Natural killer cell (primary cell): ENCODE measurements around the gene MAPK7. TPM values are rescaled to one million over a fixed set of nuclear protein-coding genes. Genes with fewer than 3 reads are reported as not detected.

ENCODE experiments used
- ATAC-seq, 3 donors: fragments of 150-1000 bp in 2 of 3; fragments of 200-7000 bp in 1 of 3; cut with Tn5 transposase; 1 replicate in 1 of 3; 2 replicates in 2 of 3; pipeline ENCODE4 v1.10.0; 2021; ENCODE audit warnings: mild to moderate bottlenecking in 2 of 3, moderate library complexity in 2 of 3
- DNase-seq, 2 donors: peaks; one replicate each; pipeline versions ENCODE4 v3.0.0 to v3.0.0-alpha.2; 2013 to 2021; ENCODE audit warnings: mixed read lengths in 1 of 2
- H3K27ac ChIP-seq: one replicate; pipeline ENCODE4 v1.5.1; 2013; ENCODE audit warnings: mild to moderate bottlenecking, low read length
- H3K27me3 ChIP-seq: one replicate; pipeline ENCODE4 v1.6.1; 2013; ENCODE audit warnings: low read length; ENCODE audit not compliant: control insufficient read depth, insufficient read depth
- H3K36me3 ChIP-seq: one replicate; pipeline ENCODE4 v1.6.1; 2013; ENCODE audit warnings: low read length; ENCODE audit not compliant: control insufficient read depth, insufficient read depth
- H3K4me1 ChIP-seq: one replicate; pipeline ENCODE4 v1.6.1; 2013; ENCODE audit warnings: low read length; ENCODE audit not compliant: control insufficient read depth, insufficient read depth
- H3K4me3 ChIP-seq: one replicate; pipeline ENCODE4 v1.5.1; 2013; ENCODE audit warnings: low read length
- H3K9me3 ChIP-seq: one replicate; pipeline ENCODE4 v1.6.1; 2013; ENCODE audit warnings: low read length; ENCODE audit not compliant: control insufficient read depth, insufficient read depth
- H3K27ac Mint-ChIP-seq, 2 donors: one replicate each; pipeline ENCODE4 v1.8.0; 2022; ENCODE audit warnings: mild to moderate bottlenecking in 2 of 2, mixed read lengths in 2 of 2, moderate library complexity in 1 of 2
- H3K27me3 Mint-ChIP-seq, 2 donors: one replicate each; pipeline ENCODE4 v1.8.0; 2022; ENCODE audit warnings: low read depth in 2 of 2, mixed read lengths in 2 of 2
- H3K36me3 Mint-ChIP-seq: one replicate; pipeline ENCODE4 v1.8.0; 2022; ENCODE audit warnings: mixed read lengths
- H3K4me1 Mint-ChIP-seq, 2 donors: one replicate each; pipeline ENCODE4 v1.8.0; 2022; ENCODE audit warnings: mixed read lengths in 2 of 2
- H3K4me3 Mint-ChIP-seq: one replicate; pipeline ENCODE4 v1.8.0; 2022; ENCODE audit warnings: mild to moderate bottlenecking, moderate library complexity, mixed read lengths
- H3K9me3 Mint-ChIP-seq, 2 donors: one replicate each; pipeline ENCODE4 v1.8.0; 2022; ENCODE audit warnings: mixed read lengths in 2 of 2
- WGBS: methylation state at CpG from one replicate; pipeline ENCODE4 v1.1.7; 2013; ENCODE audit warnings: missing lambda C conversion rate; ENCODE audit not compliant: insufficient coverage; 5-methylcytosine and 5-hydroxymethylcytosine counted together
- intact Hi-C: fragments of 100-400 bp; cut with micrococcal nuclease; formaldehyde crosslinking; loops from one replicate; pipeline ENCODE4 v1.14.2; 2022
- total RNA-seq, 4 donors: library from RNA; stranded (reverse); fragments of 120-200 nt in 1 of 4; gene quantifications; one replicate each; pipeline versions ENCODE4 v1.2.3 to v1.2.4, GENCODE V29; 2013 to 2022
- TF ChIP-seq, protein P1 (sequence below): fragments of 200-600 bp; IDR thresholded peaks from one replicate; pipeline ENCODE4 v1.8.0; 2022; ENCODE audit warnings: antibody characterized with exemption

Gene MAPK7
- total RNA-seq, 3 donors from 2014 or later (not counting 1 experiment from before 2014, with no cell fraction given), result 39.2 to 63.5 (median 54.1) TPM

DNA sequence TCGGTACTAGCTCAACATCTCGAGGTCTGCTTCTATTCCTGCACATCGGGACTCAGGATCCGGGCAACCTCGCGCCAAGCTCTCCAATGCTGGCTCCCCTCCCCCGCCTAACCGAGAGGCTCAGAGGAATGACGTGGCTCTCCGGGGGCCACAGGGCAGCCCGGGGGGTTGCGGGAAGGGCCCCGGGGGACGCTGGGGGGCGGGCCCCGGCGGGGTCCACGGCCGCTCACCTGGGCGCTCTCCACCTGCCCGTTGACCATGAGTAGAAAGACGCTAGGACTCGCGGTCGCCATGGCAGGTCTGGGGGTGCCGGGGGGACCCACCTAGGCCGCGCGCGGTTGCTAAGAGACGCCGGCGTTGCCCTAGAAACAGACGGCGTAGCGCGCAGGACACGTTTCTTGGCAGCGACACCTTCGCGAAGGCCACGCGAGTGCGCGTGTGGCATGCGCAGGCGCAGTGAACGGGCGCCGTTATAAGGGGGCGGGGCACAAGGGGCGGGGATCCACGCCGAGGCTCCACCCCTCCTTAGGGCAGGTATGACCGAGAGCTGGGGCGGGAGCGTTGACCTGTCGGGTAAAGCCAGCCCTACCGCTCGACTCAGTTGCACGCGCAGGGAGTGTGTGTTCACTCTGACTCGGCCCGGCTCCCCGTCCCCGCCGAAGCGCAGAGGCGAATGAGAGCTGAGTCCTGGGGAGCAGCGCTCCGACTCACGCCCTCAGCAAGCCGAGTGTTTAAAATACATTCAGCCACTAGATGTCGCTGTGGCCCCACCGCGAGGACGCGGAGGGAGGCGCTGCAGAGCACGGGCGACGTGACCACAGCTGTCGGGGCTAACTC is 15.8 kb upstream of the MAPK7 start, which contains the start of gene B9D1:
TSS of gene B9D1 (minus strand) at position 447 of the 837 bp plus-strand sequence. CDS start at position 293, 154 bp downstream.
- H3K27ac Mint-ChIP-seq, result peak within 1 kb of the TSS; percentile 79 to 82

GRCh38 chr17:19363114-19363438 is 15.2 kb upstream of the MAPK7 start:
- Mint-ChIP-seq H3K9me3 (no peaks in the 10 kb centered on the region), H3K36me3 (no peaks in the 10 kb centered on the region), H3K4me1 (peaks cover 24 to 33% of the 10 kb centered on the region in 2 donors), H3K4me3 (peak overlapping the region; percentile 89), H3K27ac (peak overlapping the region; percentile 79 to 82), H3K27me3 (peaks cover 9% of the 10 kb centered on the region in 2 donors)
- intact Hi-C loops, result loop anchor here (2.0 to 10.0 kb wide), 2 partner anchors 282 to 404 kb away; partner anchors contain the start of gene ALDH3A2
- ATAC-seq, result no peak
- DNase-seq, result no peak
- Histone ChIP-seq H3K4me1 (peaks cover 21% of the 10 kb centered on the region), H3K36me3 (no peaks in the 10 kb centered on the region), H3K27ac (no peak overlapping the region), H3K27me3 (no peaks in the 10 kb centered on the region), H3K4me3 (no peak overlapping the region), H3K9me3 (no peaks in the 10 kb centered on the region)
- TF ChIP-seq, protein P1, sequence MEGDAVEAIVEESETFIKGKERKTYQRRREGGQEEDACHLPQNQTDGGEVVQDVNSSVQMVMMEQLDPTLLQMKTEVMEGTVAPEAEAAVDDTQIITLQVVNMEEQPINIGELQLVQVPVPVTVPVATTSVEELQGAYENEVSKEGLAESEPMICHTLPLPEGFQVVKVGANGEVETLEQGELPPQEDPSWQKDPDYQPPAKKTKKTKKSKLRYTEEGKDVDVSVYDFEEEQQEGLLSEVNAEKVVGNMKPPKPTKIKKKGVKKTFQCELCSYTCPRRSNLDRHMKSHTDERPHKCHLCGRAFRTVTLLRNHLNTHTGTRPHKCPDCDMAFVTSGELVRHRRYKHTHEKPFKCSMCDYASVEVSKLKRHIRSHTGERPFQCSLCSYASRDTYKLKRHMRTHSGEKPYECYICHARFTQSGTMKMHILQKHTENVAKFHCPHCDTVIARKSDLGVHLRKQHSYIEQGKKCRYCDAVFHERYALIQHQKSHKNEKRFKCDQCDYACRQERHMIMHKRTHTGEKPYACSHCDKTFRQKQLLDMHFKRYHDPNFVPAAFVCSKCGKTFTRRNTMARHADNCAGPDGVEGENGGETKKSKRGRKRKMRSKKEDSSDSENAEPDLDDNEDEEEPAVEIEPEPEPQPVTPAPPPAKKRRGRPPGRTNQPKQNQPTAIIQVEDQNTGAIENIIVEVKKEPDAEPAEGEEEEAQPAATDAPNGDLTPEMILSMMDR, result peak; percentile 7
- WGBS, result 36% methylated on average over 14 of the region's 14 CpGs

More for the DNA sequence above, 15.8 kb upstream of the MAPK7 start, which contains the start of gene B9D1:
- DNase-seq (peak; percentile 88 to 97), ATAC-seq (peak; percentile 92 to 96 (median 94))
- Histone ChIP-seq H3K27ac (peak within 1 kb of the TSS; percentile 34), H3K4me3 (peak within 1 kb of the TSS; percentile 74), H3K36me3 (no peaks in the 10 kb centered on the region), H3K27me3 (no peaks in the 10 kb centered on the region), H3K9me3 (no peaks in the 10 kb centered on the region), H3K4me1 (peaks cover 21% of the 10 kb centered on the region)
- peaks cover 23 to 28% of the 10 kb centered on the region in 2 donors for H3K4me1 Mint-ChIP-seq
- intact Hi-C loops, result loop anchor here (1.0 to 10.0 kb wide), 4 partner anchors 16 to 404 kb away; partner anchors contain the start of genes ALDH3A2 and MAPK7
- H3K9me3 Mint-ChIP-seq, result no peaks in the 10 kb centered on the region
- H3K36me3 Mint-ChIP-seq, result no peaks in the 10 kb centered on the region
- WGBS, result under 1% methylated on average over 83 of the region's 83 CpGs
- TF ChIP-seq, protein P1, result peak; percentile 96
- H3K27me3 Mint-ChIP-seq, result peaks cover 9% of the 10 kb centered on the region in 2 donors
- H3K4me3 Mint-ChIP-seq, result peak within 1 kb of the TSS; percentile 89

DNA sequence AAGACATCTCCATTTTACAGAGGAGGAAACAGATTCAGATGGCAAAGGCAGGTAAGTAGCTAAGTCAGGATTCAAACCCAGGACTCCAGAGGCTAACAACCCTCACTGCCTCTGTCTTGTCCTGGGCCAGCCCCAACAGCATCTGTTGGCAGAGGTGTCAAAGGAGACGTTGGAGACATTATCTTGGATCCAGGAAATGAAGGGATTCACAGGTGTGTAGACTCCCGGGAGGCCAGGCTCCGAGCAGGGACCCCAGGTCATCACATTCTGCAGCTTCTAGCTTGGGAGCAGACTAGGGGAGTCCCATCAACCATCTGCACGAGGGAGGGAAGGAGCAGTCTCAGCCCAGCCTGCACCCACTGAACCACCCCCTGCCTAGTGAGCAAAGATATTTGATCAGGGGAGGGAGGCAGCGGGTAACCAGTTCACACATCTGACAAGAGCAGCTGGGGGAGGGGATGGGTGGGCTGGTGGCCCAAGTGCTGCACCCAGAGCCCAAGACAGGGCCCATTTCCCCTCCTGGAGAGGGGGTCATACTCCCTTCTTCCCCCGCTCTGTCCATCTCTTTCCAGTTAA is 14.8 kb upstream of the MAPK7 start:
- H3K27me3 ChIP-seq, result no peaks in the 10 kb centered on the region
- Mint-ChIP-seq H3K27me3 (peaks cover 9% of the 10 kb centered on the region in 2 donors), H3K36me3 (no peaks in the 10 kb centered on the region), H3K9me3 (no peaks in the 10 kb centered on the region), H3K4me1 (peaks cover 29 to 38% of the 10 kb centered on the region in 2 donors), H3K4me3 (peak overlapping the region; percentile 89), H3K27ac (peak overlapping the region; percentile 27 to 79)
- ATAC-seq (no peak), DNase-seq (no peak)
- H3K9me3 ChIP-seq, result no peaks in the 10 kb centered on the region
- H3K4me3 ChIP-seq, result no peak overlapping the region
- H3K27ac ChIP-seq, result no peak overlapping the region
- TF ChIP-seq, protein P1, result no peak
- no peaks in the 10 kb centered on the region for H3K36me3 ChIP-seq
- WGBS, result 60% methylated on average over 6 of the region's 6 CpGs
- intact Hi-C loops, result loop anchor here (2.0 to 10.0 kb wide), 2 partner anchors 281 to 403 kb away; partner anchors contain the start of gene ALDH3A2
- H3K4me1 ChIP-seq, result peaks cover 23% of the 10 kb centered on the region
